Endometrium (tissue), 2 donors: ENCODE results near the gene NTF3.

ENCODE experiments used
- FAIRE-seq: peaks from 2 replicates; lab custom pipeline; 2012; peaks lifted over from hg19 to GRCh38; lab: Jason Lieb, UNC
- donor health status: control.
- donor health status: control.

The NTF3 gene

DNA sequence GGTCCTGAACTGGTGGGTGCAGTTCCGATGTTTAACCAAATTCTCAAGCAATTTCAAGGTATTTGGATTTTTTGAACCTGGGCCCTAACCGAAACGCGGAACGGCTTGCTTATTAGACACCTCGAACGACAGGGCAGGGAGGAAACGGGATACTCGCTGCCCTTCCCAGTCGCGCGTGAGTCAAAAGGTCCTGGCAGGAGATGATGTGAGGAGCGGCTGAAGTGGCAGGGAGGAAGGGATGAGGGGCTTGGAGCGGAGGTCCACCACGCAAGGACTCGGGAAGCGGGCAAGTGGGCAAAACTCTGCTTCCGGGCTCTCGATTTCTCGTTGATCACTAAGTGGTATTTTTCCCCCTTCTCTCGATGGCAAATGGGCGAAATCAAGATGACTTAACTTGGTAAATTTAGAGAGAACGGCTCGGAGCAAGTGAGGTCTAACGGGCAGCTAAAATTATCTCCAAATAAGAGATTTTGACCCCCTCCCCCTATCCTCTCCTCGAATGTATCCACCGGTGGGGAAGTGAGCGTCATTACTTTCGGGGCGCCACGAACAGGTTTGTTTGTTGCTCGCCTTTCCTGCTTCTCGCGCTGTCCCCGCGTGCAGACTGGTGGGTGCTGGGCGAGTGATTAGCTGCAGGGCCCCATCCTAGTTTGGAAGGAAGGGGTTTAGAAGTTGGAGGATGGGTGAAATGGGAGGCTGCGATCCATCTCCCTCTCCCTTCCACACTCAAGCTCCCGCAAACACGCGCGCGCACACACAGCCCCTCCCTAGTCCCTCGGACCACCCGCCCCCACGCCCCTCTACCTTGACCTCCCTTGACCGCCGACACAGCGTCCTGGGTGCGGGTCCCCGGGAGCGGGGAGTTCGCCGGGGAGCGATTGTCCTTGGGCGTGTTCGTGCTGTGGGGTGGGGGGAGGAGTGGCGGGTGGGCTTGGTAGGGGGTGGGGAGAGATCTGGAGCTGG lies 986 bp upstream of the NTF3 start:
- FAIRE-seq: no peak

DNA sequence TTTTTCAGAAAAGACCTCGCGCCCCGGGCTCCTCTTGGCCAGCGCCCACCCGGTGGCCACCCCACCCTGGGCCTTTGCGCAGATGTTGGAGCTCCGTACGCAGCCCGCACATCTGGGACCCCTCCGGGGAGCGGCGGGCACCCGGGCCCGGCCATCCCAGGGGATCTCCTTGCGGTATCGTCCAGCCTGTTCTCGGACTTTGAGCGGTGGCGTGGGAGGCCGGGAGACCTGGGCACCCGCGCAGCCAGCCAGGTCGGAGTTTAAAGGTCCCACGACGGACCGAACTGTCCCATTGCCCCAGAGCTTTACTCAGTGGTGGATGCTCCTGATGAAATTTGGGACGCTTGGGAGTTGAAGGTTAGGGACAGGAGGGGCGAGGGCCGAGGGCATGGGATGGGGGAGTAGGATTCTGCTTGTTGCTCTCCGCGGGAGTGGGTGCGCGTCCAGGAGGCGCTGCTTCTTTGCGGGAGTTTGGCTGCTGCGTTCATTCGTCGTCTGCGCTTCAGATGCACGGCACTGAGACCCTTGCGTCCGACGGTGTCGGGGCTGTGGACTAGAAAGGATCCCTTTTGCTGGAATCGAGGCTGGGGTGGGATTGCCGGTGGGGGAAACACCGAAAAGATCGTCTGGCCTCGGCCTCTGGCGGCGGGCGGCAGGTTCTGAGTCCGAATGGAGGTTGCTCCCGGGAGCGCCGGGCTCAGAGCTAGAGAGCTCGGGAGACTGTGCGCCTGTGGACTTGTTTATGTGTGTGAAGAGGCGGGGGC lies 1.4 kb downstream of the NTF3 start:
- FAIRE-seq: no peak

DNA sequence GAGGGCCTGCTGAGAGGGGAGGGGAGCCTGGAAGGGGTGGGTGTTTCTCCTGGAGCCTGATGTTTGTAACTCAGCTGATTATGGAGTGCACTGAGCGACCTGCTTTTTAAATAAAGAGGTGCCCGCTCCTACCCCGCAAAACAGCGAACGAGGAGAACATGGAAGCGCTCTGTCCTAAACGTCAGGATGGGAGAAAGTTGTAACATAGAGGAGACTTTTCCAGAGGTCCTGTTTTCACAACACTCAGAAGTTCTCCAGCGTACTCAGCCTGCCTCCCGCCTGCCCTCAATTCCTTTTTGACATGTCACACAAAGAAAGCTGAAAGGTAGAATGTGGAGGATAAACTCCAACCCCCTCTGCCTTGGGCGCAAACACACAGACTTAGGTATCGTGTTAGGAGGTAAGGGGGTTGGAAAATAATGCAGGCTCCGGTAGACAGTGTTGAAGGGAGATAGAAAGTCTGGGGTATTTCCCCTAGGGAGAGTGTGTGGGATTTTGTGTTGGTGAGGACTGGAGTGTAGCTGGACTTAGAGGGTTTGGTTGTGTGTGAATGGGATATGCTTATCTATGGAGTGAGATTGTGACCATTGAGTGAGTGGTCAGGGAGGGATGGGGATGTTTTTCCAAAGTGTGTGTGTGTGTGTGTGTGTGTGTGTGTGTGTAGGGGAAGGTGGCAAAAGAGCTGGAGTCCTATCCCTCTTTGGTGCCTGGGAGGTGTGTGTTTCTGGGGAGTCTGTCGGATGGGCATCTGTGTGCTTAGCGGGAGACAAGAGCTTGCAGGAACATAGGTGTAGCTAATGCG lies 2.1 kb downstream of the NTF3 start:
- FAIRE-seq: no peak

DNA sequence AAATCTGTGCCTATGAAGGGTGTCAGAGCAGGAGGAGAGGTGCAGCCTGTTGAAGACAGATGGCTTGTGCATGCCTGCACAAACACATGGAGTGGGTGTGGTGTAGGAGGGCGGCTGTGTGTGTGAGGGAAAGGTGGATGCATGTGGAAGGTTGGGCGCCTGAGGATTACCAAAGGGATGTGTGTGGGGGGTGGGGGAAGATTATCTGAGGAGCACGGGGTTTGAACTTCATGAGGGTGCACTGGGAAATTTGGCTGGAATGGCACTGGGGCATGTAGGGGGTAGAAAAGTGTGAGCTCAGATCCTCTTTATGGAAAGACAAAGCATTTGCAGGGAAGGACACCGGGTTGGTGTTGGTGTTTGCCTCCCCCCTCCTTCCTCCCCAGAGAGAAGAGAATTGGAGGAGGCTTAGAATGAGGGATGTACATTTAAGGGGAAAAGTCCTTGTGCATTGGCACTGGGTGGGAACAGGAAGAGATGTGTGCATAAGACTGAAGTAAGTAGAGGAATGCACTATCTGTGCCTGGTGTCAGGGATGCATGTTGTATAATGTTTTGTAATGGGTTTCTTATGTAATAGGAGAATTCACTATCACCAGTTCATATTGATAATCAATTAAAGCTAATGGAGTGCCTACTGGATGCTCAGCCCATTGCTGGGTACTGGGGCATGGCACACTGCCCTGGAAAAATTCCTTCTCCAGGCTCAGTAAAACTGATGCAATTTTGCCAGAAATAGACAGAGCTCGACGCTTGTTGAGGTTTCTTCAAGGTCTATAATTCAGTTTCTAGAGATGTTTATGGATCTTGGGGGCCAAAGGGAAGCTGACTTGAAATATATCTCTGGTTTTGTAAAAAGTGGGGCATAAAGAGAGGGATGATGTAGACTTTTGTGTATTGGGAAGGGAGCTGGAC lies 3.0 kb downstream of the NTF3 start:
- FAIRE-seq: no peak

DNA sequence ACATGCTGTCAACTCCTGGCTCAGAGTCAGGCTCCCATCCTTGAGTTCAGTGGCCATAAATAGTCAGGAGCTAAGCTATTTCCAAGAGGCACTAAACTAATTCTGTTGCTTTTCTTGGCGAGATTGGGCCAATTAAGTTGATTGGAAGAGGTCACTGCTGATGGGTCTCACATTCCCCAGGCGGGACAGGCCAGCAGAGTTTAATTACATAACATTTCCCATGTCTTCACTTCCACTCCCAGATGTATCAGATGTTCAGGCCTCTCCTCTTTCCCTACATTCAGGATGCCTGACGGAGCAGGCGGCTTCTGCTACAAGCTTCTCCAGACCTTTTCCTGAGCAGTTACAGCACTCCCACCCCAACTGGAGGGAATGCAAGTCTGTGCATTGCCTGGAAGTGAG lies 5.3 kb downstream of the NTF3 start:
- no peak for FAIRE-seq

DNA sequence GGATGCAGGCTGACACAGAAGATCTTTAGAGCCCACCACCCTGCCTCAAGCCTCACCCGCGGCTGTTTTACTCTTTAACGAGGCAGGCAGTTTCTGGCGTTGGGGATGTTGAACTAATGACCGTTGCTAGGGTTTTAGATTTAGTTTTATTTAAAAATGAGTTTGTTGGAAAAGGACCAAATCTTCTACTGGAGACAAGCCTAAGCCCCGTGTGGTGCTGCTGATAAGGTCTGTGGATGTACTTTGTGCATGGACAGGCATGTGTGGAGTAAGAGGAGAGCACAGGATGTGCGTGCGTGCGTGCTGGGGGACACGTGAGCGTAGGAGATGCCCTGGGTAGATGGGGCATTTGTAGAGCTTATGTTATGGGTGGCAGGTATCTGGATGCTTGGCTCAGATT lies 5.7 kb downstream of the NTF3 start:
- no peak for FAIRE-seq

DNA sequence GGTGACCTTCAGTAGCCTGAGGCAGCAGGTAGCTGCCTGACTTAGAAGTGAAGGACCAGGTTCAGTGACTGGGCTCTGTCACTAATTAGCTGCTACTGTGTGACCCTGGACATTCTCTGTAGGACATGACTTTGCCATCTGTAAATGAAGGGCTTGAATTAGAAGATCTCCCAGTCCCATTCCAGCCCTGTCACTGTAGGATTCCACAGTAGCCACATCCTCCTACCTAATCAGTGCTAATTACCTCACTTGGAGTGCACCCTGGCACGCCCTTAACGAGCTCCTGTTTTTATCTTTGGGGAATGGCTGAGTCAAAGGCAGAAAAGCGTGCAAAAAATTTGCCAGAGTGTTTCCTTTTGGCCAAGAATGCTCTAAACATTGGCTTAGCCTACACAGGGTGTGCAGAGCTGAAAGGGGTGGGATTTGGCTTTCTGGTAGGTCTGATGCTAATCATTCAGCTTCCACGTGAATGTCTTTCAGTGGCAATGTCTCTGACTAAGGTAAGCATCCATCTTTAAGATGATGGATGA lies 6.8 kb downstream of the NTF3 start:
- FAIRE-seq: no peak

DNA sequence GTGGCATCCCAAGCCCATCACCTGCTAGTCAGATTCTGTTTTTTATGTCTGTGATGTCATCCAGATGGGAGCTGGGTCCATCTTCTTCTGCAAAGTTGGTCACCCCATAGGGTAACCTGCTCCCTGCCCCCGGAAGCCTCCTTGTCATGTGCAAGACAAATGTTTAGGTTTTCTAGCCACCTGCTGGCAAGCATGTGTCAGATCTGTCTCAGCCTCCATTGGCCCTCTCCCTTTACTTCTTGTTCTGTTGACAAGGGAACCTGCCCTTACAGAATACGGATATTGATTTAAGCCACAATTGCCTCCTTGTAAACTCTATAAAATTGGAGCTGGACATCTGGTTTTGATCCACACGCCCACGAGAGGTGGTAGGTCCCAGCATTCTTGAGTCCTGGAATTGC lies 7.5 kb downstream of the NTF3 start:
- no peak for FAIRE-seq

DNA sequence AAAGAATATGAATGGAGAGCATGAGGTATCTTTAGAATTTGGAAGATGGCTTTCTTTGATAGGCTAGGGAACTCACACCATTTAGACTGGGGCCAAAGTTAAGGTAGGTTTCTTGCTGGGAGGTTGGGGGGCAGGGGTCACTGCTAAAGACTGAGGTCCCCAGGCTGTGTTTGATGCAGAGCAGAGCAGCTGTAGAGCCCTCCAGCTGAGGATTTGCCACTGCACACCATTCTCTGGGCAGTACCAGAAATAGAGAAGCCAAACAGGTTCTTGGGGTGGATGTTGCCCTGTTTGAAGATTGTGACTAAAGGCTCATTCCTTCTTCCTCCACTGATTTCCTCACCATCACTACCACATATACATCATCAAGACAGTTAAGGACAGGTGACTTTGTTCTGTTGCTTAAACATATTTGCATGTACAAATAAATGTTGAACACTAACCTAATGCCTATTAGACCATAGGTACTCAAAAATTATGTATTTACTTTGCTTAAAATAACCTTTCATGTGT lies 7.9 kb downstream of the NTF3 start:
- FAIRE-seq: no peak

DNA sequence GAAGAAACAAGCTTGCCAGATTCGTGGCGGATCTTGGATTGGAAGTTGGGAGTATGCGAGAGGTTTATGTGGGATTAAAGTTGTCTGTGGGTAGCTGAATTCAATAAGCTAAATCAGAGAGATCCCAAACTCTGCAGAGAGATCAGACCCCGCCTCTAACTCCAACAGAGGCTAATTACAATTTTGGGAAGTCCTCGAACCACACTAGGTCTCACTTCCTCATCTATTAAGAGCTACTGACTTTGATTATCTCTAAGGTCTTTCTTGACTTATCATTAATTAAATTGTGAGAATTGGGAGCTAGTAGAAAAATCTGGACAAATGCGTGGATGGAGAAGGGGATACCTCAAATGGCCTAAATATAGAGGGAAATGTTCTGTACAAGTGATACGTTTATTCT lies 9.1 kb downstream of the NTF3 start:
- FAIRE-seq: no peak

DNA sequence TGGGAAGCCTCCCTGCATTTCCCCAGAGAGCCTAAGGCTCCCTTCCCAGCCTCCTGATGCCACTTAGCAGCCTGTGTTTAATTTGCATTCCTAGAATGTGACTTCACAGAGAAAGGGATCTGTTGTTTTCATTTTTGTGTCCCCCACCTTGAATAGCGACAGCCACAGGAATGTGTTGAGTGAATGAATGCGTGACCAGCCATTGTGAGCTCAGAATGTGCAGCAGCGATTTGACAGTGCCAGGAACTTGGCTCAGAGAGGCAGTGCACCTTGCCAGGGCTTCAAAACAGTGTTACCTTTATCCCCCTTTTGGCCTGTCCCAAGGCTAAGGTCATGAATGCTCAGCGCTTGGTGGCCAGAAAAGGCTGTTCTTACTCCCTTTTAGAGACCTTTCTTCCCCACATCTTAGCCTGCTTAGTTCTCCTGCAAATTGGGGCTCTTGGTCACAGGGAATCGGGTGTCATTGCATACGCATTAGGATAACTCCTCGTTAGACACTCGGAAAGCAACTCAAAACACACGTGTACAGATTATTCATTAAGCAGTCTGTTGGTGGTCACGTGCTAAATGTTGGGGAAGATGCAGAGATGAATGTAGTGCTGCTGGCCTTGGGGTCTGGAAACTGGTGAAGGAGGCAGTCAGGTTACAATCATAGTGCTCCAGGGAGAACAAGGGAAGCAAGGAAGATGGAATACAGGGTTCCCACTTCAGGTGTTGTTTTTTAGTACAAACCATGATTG lies 9.8 kb downstream of the NTF3 start:
- FAIRE-seq: no peak

DNA sequence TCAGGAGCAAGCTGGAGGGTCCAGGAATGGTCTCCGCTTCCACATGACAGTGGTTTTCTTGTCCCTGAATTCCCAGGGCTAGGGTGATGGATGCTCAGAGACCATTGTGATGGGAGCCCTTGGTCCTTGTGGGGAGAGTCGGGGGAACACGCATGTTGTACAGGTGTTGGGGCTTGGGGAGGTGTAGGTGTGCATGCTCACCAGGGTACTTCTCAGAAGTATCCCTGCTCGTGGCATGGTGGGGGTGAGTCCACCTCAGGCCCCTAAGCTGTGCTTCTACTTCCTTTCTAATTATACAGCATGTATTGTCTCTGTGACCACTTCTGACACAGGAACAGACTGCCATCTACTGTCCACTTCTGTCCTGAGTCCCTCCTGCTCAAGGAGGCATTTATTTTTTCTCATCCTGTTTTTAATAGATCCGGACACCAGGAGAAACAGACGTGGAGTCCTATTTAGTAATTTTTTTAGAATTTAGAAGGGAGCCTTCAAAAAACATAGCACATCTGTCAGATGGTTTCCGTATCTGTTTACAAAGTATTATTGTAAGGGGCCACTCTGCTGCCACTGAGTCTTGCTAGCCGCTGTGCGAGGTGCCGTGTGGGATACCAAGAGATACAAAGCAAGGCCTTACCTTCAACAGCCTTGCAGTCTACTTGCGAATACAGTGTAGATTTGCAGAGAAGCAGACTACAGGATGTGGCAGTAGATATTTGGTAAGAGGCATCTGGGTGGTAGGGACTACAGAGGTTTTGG lies 10.5 kb downstream of the NTF3 start:
- peak; percentile 66 for FAIRE-seq

DNA sequence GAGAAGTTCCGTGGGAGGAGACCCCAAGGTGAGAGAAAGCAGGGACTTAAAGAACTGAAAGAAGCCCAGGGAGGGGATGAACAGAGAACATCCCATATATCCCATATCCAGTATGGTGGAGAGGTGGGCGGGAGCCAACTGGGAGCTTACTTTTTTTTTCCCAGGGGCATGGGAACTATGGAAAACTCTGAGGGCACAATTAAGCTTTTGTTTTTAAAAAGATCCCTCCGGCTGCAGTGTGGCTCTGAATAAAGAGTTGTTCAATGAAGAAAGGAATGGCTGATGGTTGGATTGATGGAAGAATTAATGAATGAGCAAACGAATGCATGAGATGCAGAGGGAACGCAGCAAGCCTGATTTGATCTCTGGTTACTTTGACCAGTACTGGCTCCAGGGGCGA lies 12.6 kb downstream of the NTF3 start:
- FAIRE-seq: no peak

DNA sequence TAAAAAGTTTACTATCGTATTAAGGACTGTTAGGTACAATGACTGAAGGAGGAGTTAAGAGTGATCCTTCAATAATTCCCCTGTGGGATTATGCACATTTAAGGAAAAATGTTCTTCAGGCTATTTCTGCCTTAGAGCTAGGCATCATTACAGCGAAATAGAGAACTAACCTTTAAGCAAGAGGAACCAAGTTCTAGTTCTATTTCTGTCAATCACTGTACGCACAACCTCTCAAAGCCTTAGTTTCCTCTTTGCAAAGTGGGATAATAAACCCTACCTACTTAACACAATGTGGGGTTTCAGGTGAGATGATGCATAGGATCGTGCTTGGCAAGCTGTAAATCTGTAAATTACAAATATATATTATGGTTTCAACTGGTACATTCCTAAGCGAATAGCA lies 15.4 kb downstream of the NTF3 start:
- no peak for FAIRE-seq

DNA sequence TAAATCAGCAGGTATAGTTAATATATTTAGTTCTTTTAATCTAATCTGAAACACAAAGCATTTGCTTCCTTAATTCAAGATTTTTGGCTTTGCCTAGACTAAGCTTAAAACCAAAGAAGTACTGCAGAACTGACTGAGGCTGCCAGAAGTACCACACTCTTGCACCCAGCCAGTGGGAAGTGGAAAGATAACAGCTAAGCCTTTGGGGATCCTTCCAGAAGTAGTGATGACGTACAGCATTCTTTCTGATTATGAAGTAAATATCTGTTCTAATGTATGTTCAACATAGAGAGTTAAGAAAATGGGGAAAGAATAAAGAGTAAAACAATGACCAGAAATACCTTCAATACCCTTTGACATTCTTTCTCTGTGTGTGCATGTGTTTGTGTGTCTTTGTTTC lies 19.3 kb downstream of the NTF3 start:
- no peak for FAIRE-seq

DNA sequence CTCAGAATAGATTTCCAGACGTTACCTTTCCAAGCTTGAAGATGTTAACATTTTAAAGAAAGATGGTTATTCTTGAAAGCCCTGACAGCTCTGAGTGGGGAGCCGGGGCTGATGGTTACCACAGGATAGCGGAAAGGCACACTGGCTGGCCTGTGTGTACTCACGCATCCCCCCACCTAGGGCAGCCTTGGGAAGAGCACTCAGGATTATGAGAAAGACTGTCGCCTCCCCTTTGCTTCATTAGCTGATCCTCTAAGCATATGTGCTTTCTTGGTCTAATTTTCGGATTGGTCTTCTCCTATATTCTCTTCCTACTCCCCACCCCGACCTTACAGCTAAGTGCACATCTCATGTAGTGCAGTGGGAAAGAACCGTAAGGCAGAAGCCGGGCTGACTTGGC lies 20.7 kb downstream of the NTF3 start:
- no peak for FAIRE-seq

DNA sequence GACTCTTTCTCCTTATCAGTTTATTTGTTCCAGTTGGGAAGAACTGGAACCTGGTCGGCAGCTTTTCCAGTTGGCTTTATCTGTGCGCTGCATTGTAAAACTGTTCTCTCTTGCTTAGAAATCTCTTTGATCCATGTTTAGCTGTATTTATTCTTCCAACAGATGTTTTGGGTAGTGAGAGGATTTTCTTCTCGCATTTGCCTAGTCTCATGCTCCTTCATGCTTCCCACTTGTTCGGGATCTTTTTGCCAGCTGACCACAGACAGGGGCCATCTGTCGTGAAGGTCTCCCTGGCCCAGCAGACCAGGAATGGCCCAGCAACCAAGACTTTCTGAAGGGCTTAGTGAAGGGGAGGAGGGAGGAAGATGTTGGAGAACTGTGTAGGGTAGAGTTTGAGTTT lies 21.6 kb downstream of the NTF3 start:
- FAIRE-seq: no peak

DNA sequence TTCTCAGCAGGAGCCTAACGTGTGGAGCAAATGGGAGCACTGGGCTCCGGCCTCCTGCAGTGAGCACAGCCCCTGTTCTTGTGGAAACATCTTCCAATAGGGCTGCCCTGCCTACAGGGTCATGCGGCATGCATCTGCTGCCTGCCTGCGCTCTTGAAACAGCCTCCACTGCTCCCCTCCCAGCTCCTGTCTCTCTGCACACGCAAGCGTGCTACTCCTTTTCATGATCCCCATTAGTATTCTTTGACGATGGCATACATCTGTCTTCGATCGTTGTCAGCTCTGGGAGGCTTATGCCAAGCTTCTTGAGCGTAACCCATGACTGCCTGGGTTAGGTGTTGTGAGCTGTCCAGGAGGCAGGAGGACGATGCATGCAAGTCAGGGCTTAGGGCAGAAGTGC lies 23.1 kb downstream of the NTF3 start:
- no peak for FAIRE-seq

DNA sequence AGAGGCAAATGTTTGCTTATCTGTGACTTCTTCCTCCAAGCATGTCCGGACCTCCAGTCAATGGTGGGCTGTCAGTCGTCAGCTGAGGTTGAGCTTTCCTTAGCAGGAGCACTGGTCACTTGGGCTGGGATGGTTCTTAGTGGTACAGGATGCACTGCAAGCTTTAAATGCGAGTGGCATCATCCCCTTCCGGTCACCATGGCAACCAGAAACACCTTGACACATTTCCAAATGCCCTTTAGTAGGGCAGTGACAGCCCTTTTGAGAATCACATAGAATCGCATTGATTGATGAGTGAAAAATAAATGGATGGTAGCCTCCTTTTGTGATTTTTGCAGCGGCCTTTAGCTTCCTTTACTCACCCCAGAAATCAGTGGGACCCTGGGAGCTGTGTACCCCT lies 24.1 kb downstream of the NTF3 start:
- no peak for FAIRE-seq

DNA sequence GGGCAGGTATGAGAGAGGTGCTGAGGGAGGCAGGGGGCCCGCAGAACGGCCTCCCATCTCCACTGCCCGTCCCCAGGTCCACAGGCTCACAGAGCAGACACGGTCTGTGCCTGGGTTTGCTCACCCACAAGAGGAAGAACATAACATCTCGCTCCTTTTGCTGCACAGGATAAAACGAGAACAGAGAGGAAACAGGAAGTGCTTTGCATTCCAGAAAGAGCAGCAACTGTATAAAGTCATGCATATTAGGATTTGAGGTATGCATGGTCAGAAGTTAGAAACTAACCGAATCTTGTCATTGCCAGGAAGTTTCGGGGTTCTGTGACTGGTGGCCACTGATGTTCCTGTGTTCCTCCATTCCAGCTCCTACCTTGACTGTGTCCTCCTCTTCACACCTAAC lies 25.0 kb downstream of the NTF3 start:
- no peak for FAIRE-seq
